Endothelial cell of umbilical vein (primary cell): ENCODE results near the gene TACC3. TPM values are rescaled to one million over a fixed set of nuclear protein-coding genes. Genes with fewer than 3 reads are reported as not detected.

ENCODE experiments used
- BruUV-seq: library from RNA; stranded (reverse); fragments of 400-500 nt; replicated peaks from 2 replicates; lab custom pipeline; 2021; lab: Mats Ljungman, UMichigan
- CTCF ChIA-PET: fragments of 300-600, 350-600 bp; sonication (Branson Sonifier 250); formaldehyde crosslinking; loops from one replicate; lab custom pipeline; 2021; ENCODE audit warnings: antibody characterized with exemption, inconsistent platforms; lab: Charles Lee
- POLR2A ChIA-PET: fragments of 300-600, 350-600 bp; sonication (Branson Sonifier 250); formaldehyde crosslinking; loops from one replicate; lab custom pipeline; 2021; ENCODE audit warnings: antibody characterized with exemption, inconsistent platforms; lab: Charles Lee
- DNase-seq: peaks from one replicate; pipeline ENCODE4 v3.0.0-alpha.2; 2011; ENCODE audit warnings: low read depth, low spot score
- FAIRE-seq: peaks from 2 replicates; lab custom pipeline; 2011; peaks lifted over from hg19 to GRCh38; lab: Jason Lieb, UNC
- H2AFZ ChIP-seq: 2 replicates; pipeline ENCODE4 v1.6.0; 2012; ENCODE audit warnings: low read depth, low read length, control low read depth, inconsistent platforms
- H3K27ac ChIP-seq: 2 replicates; pipeline ENCODE4 v1.5.1; 2011; ENCODE audit warnings: low read depth, mild to moderate bottlenecking, control low read depth, low read length, moderate library complexity; ENCODE audit not compliant: insufficient read depth
- H3K27me3 ChIP-seq, 2 experiments: 2 replicates each; pipeline versions ENCODE4 v1.6.0 to v1.6.1; 2011; ENCODE audit warnings: low read length in 2 of 2, mixed read lengths in 1 of 2; ENCODE audit not compliant: control insufficient read depth in 2 of 2, insufficient read depth in 2 of 2
- H3K36me3 ChIP-seq, 2 experiments: 2 replicates in 1 of 2; 3 replicates in 1 of 2; pipeline ENCODE4 v1.5.1; 2011; ENCODE audit warnings: low read length in 2 of 2, mild to moderate bottlenecking in 1 of 2, moderate library complexity in 1 of 2; ENCODE audit not compliant: control insufficient read depth in 2 of 2, insufficient read depth in 2 of 2; ENCODE audit errors: extremely low read depth in 1 of 2
- H3K4me1 ChIP-seq: 3 replicates; pipeline ENCODE4 v1.5.1; 2011; ENCODE audit warnings: mild to moderate bottlenecking, low read length; ENCODE audit not compliant: control insufficient read depth, insufficient read depth; ENCODE audit errors: extremely low read depth
- H3K4me2 ChIP-seq: 2 replicates; pipeline ENCODE4 v1.6.1; 2011; ENCODE audit warnings: low read length, control low read depth, mixed read lengths; ENCODE audit not compliant: insufficient read depth
- H3K4me3 ChIP-seq, 3 experiments: fragments of 200-600 bp in 1 of 3; sonication (generic), shearing (Covaris generic) in 1 of 3; replicated peaks in 1 of 3; 2 replicates each; pipeline ENCODE4 v1.5.1; 2011 to 2016; ENCODE audit warnings: control low read depth in 3 of 3, low read length in 3 of 3, mild to moderate bottlenecking in 2 of 3, inconsistent platforms in 1 of 3, low read depth in 1 of 3, moderate library complexity in 1 of 3; ENCODE audit not compliant: insufficient read depth in 1 of 3
- H3K79me2 ChIP-seq: 2 replicates; pipeline ENCODE4 v1.6.0; 2012; ENCODE audit warnings: low read length, inconsistent platforms; ENCODE audit not compliant: control insufficient read depth, insufficient read depth
- H3K9ac ChIP-seq: replicated peaks from 2 replicates; pipeline ENCODE3; 2011; ENCODE audit warnings: low read length, control low read depth; ENCODE audit not compliant: insufficient read depth; ENCODE audit errors: extremely low read depth
- H3K9me1 ChIP-seq: replicated peaks from 3 replicates; pipeline ENCODE4 v1.6.0; 2011; ENCODE audit warnings: mild to moderate bottlenecking, low read length; ENCODE audit not compliant: control insufficient read depth, insufficient read depth; ENCODE audit errors: extremely low read depth
- H3K9me3 ChIP-seq: replicated peaks from 2 replicates; pipeline ENCODE4 v1.5.1; 2012; ENCODE audit warnings: low read length, inconsistent platforms; ENCODE audit not compliant: control insufficient read depth, insufficient read depth
- H4K20me1 ChIP-seq: replicated peaks from 2 replicates; pipeline ENCODE3; 2011; ENCODE audit warnings: mild to moderate bottlenecking, low read length; ENCODE audit not compliant: control insufficient read depth, insufficient read depth; ENCODE audit errors: extremely low read depth
- EZH2 ChIP-seq: IDR thresholded peaks from 2 replicates; pipeline ENCODE4 v1.6.1; 2012; ENCODE audit warnings: borderline replicate concordance, low read depth, mild to moderate bottlenecking, moderate library complexity, low read length, inconsistent platforms; ENCODE audit not compliant: severe bottlenecking
- FOS ChIP-seq: IDR thresholded peaks from 2 replicates; pipeline ENCODE4 v1.6.1; 2011; ENCODE audit warnings: mild to moderate bottlenecking, low read length, moderate library complexity, borderline replicate concordance; ENCODE audit not compliant: insufficient read depth
- GATA2 ChIP-seq: IDR thresholded peaks from 2 replicates; pipeline ENCODE4 v1.7.0; 2011; ENCODE audit warnings: low read depth, mild to moderate bottlenecking, moderate library complexity, mixed read lengths, low read length; ENCODE audit not compliant: insufficient read length, insufficient read depth
- JUN ChIP-seq: IDR thresholded peaks from 2 replicates; pipeline ENCODE4 v1.6.1; 2011; ENCODE audit warnings: borderline replicate concordance, low read depth; ENCODE audit not compliant: insufficient read length, insufficient read depth
- MYC ChIP-seq: IDR thresholded peaks from one replicate; pipeline ENCODE4 v1.6.1; 2011; ENCODE audit warnings: mild to moderate bottlenecking, low read depth, low read length
- POLR2A ChIP-seq: IDR thresholded peaks from 2 replicates; pipeline ENCODE4 v1.6.1; 2012; ENCODE audit warnings: low read depth, mild to moderate bottlenecking, control low read depth, low read length
- POLR2AphosphoS5 ChIP-seq: IDR thresholded peaks from 2 replicates; pipeline ENCODE4 v1.6.1; 2012; ENCODE audit warnings: low read depth, mild to moderate bottlenecking, control low read depth, low read length, moderate library complexity; ENCODE audit not compliant: insufficient read depth
- dilution Hi-C: fragments of 300-500 bp; cut with MboI; formaldehyde crosslinking; loops from one replicate; pipeline ENCODE4 v1.15.0; 2019; ENCODE audit warnings: low sequenced_read_pairs; ENCODE audit not compliant: extremely low pct_ligation_motif_present
- intact Hi-C: fragments of 100-400 bp; cut with micrococcal nuclease; formaldehyde crosslinking; loops from one replicate; pipeline ENCODE4 v1.10.0; 2022
- polyA plus RNA-seq, 4 experiments: library from polyadenylated mRNA; depleted of rRNA in 3 of 4; stranded (reverse) in 3 of 4; unstranded in 1 of 4; fragments of >200 nt; gene quantifications; 2 replicates each; pipeline versions ENCODE4 v1.2.1 to v1.2.3, GENCODE V29; 2011 to 2012; ENCODE audit warnings: missing spikeins in 1 of 4
- total RNA-seq: library from RNA; stranded (reverse); gene quantifications from 2 replicates; pipeline ENCODE4 v1.2.3, GENCODE V29; 2021
- TF ChIP-seq, protein P1 (sequence below), 2 donors: IDR thresholded peaks; 1 replicate in 1 of 2; 2 replicates in 1 of 2; pipeline ENCODE4 v1.5.1; 2011; ENCODE audit warnings: low read length in 2 of 2, mild to moderate bottlenecking in 2 of 2, moderate library complexity in 2 of 2, control low read depth in 1 of 2, inconsistent platforms in 1 of 2, low read depth in 1 of 2; ENCODE audit not compliant: insufficient read depth in 1 of 2; ENCODE audit errors: extremely low read depth in 1 of 2
- TF ChIP-seq, protein P2 (sequence below): IDR thresholded peaks from 2 replicates; pipeline ENCODE4 v1.6.1; 2011; ENCODE audit not compliant: insufficient read depth, insufficient read length

Gene TACC3
- total and polyA plus RNA-seq, 2 donors (not counting 3 experiments of a cell fraction or from before 2014, with no cell fraction given) = 54.5 to 135 TPM

DNA sequence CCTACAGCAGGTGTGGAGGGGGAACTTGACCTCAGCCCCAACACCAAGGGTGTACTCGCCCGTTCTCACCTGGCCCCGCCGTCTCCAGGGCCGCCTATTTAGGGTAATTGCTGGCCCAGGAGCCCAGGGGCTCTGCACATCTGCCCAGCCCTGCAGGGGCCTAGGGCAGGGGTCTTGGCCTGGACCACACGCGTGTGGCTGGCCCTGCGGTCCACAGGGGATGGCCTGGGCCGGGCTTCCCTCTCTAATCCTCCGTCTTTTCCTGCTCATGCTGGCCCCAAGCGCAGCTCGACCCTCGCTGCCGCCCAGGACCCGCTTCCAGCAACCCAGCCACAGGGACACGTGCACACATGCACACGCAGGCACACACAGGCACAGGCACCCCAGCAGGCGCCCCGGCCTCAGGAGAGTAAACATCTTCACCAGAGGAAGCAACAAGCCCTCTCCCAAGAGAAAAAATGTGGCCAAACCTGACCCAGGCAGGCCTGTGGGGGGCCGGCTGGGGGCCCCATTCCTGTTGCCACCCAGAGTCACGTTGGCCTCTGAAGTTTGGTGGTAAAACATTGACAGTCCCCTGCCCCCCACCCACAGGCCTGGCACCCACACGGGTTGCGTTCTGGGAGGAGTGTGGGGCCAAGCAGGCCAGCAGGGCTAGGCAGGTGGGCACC, 47.2 kb downstream of the TACC3 start:
- intact Hi-C loops (no loop called here), dilution Hi-C loops (no loop called here)
- no peak for FAIRE-seq
- Histone ChIP-seq H3K27me3 (no peaks in the 10 kb centered on the region), H3K27ac (no peak overlapping the region), H3K9me1 (no peaks in the 10 kb centered on the region), H3K9me3 (no peaks in the 10 kb centered on the region), H3K79me2 (no peaks in the 10 kb centered on the region), H3K36me3 (no peaks in the 10 kb centered on the region), H4K20me1 (no peaks in the 10 kb centered on the region), H2AFZ (no peak overlapping the region), H3K9ac (no peak overlapping the region), H3K4me3 (no peak overlapping the region), H3K4me2 (no peak overlapping the region), H3K4me1 (peaks cover 5% of the 10 kb centered on the region)
- ChIA-PET POLR2A (interaction anchor here (0.6 to 0.7 kb wide), 2 partner anchors 8 to 42 kb away, joined by 3 to 4 read pairs; no protein-coding TSS in a partner anchor), CTCF (interaction anchor here (0.6 to 2.0 kb wide), 23 partner anchors 9 to 195 kb away, joined by 3 to 33 read pairs (median 5); partner anchors contain the start of gene FGFR3)
- no peak for DNase-seq
- no TSS peak for BruUV-seq
- no peak for TF ChIP-seq FOS
- TF ChIP-seq POLR2A = no peak
- TF ChIP-seq POLR2AphosphoS5 = no peak
- TF ChIP-seq, protein P1, sequence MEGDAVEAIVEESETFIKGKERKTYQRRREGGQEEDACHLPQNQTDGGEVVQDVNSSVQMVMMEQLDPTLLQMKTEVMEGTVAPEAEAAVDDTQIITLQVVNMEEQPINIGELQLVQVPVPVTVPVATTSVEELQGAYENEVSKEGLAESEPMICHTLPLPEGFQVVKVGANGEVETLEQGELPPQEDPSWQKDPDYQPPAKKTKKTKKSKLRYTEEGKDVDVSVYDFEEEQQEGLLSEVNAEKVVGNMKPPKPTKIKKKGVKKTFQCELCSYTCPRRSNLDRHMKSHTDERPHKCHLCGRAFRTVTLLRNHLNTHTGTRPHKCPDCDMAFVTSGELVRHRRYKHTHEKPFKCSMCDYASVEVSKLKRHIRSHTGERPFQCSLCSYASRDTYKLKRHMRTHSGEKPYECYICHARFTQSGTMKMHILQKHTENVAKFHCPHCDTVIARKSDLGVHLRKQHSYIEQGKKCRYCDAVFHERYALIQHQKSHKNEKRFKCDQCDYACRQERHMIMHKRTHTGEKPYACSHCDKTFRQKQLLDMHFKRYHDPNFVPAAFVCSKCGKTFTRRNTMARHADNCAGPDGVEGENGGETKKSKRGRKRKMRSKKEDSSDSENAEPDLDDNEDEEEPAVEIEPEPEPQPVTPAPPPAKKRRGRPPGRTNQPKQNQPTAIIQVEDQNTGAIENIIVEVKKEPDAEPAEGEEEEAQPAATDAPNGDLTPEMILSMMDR (IDR thresholded peaks at IDR 0.05; ENCODE audit: extremely low read depth in 1 of 2, insufficient read depth in 1 of 2, low read depth in 1 of 2, low read length in 2 of 2) = no peak
- TF ChIP-seq, protein P2, sequence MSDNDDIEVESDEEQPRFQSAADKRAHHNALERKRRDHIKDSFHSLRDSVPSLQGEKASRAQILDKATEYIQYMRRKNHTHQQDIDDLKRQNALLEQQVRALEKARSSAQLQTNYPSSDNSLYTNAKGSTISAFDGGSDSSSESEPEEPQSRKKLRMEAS = no peak
- no peak for TF ChIP-seq JUN
- no peak for TF ChIP-seq GATA2
- no peak for TF ChIP-seq MYC
- no peak for TF ChIP-seq EZH2
